ENCODE measurements around the gene MYLK4. TPM values are rescaled to one million over a fixed set of nuclear protein-coding genes. Genes with fewer than 3 reads are reported as not detected.

MYLK4 gene
- total RNA-seq, 1 experiment from 2014 or later = 0.03 TPM

- no peak for DNase-seq
- Histone ChIP-seq H3K27me3 (ENCODE audit: control insufficient read depth, insufficient read depth, low read length) (no peaks in the 10 kb centered on the region), H3K36me3 (replicated peaks; ENCODE audit: control insufficient read depth, insufficient read depth, low read length) (no peaks in the 10 kb centered on the region), H3K4me3 (ENCODE audit: insufficient read depth, low read depth, low read length) (no peak overlapping the region)
Measured at GRCh38 chr6:2665146-2666070, 85.3 kb downstream of the MYLK4 start.

DNA sequence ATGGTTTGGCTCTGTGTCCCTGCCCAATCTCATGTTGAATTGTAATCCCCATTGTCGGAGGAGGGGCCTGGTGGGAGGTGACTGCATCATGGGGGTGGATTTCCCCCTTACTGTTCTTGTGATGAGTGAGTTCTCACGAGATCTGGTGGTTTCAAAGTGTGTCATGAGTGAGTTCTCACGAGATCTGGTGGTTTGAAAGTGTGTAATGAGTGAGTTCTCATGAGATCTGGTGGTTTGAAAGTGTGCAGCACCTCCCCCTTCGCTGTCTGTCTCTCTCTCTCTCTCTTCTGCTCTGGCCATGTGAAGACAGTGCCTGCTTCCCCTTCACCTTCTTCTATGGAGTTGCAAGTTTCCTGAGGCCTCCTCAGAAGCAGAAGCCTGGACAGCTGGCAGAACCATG lies 87.6 kb downstream of the MYLK4 start:
- Histone ChIP-seq H3K27me3 (ENCODE audit: control insufficient read depth, insufficient read depth, low read length) (no peaks in the 10 kb centered on the region), H3K36me3 (replicated peaks; ENCODE audit: control insufficient read depth, insufficient read depth, low read length) (no peaks in the 10 kb centered on the region), H3K4me3 (ENCODE audit: insufficient read depth, low read depth, low read length) (no peak overlapping the region)
- no peak for DNase-seq

DNA sequence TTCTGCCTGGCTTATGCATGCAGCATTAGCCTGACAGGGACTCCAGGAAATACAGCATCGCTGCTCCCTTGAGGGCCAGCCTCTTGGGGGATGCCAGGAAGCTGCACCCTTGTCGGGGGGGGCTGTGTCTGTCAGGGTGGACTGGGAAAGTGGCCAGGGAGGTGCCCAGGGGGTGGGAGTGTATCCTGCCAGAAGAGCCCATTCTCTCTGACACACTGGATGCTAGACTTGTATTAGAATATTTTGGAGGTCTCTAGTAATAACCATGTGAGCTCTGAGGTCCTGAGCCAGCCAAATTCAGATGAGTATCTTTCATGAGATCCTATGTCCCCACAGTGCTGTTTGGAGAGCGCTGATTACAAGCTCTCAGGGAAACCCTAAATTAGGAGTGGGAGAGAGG lies 89.1 kb downstream of the MYLK4 start:
- no peaks in the 10 kb centered on the region for H3K27me3 ChIP-seq (ENCODE audit: control insufficient read depth, insufficient read depth, low read length)
- no peak overlapping the region for H3K4me3 ChIP-seq (ENCODE audit: insufficient read depth, low read depth, low read length)
- no peaks in the 10 kb centered on the region for H3K36me3 ChIP-seq (replicated peaks; ENCODE audit: control insufficient read depth, insufficient read depth, low read length)
- DNase-seq = no peak

GRCh38 chr6:2659882-2660281 lies 90.8 kb downstream of the MYLK4 start:
- no peak for DNase-seq

GRCh38 chr6:2659381-2659780 lies 91.3 kb downstream of the MYLK4 start:
- H3K27me3 ChIP-seq (ENCODE audit: control insufficient read depth, insufficient read depth, low read length) = no peaks in the 10 kb centered on the region
- H3K36me3 ChIP-seq (replicated peaks; ENCODE audit: control insufficient read depth, insufficient read depth, low read length) = no peaks in the 10 kb centered on the region
- no peak overlapping the region for H3K4me3 ChIP-seq (ENCODE audit: insufficient read depth, low read depth, low read length)
- no peak for DNase-seq

More at GRCh38 chr6:2659882-2660281, 90.8 kb downstream of the MYLK4 start:
- H3K27me3 ChIP-seq (ENCODE audit: control insufficient read depth, insufficient read depth, low read length) = no peaks in the 10 kb centered on the region
- H3K36me3 ChIP-seq (replicated peaks; ENCODE audit: control insufficient read depth, insufficient read depth, low read length) = no peaks in the 10 kb centered on the region
- no peak overlapping the region for H3K4me3 ChIP-seq (ENCODE audit: insufficient read depth, low read depth, low read length)

DNA sequence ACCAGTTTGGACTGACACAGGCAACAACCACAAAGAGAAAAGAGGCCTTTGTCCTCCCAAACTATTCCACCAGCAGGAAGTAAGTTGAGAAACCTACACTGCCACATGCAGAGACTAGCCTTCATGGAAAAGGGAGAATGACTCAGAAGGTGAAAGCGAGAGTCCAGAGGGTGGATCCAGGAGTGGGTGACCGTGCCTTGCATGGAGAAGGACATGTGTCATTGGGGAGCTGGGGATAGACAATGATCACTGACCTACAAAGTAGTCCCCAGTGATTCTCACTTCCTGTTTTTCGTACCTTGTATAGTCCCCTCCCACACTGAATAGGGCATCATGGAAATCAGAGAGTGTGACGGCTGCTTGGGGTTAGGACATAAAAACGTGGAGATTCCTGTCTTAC lies 91.9 kb downstream of the MYLK4 start:
- H3K27me3 ChIP-seq (ENCODE audit: control insufficient read depth, insufficient read depth, low read length) = no peaks in the 10 kb centered on the region
- no peak overlapping the region for H3K4me3 ChIP-seq (ENCODE audit: insufficient read depth, low read depth, low read length)
- no peaks in the 10 kb centered on the region for H3K36me3 ChIP-seq (replicated peaks; ENCODE audit: control insufficient read depth, insufficient read depth, low read length)
- DNase-seq = no peak

DNA sequence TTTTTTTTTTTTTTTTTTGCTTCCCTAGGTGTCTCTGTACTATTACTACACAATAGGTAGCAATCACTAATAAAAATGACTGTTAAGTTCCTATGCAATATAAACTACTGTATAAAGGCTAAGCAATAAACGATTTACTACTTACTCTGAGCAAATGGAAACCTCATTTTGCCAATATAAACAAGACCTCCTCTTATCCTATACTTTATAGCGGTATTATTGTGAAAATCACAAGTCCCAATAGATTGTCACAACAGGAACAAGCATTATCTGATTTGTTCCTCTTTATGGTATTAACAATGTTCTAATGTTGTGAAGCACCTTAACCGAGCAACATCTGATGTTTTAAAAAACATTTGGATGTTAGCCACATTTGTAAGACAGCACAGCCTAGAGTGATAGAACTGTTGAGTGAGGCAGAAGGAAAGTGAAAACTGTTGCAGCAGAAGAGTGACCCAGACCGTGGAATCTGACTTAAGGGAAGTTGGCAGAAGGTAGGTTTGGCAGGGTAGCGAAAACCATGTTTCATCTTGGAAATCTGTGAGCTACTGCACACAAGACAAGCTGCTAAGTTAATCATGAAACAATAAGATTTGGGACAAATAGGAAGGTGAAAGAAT lies 94.2 kb downstream of the MYLK4 start:
- Histone ChIP-seq H3K36me3 (replicated peaks; ENCODE audit: control insufficient read depth, insufficient read depth, low read length) (no peaks in the 10 kb centered on the region), H3K4me3 (ENCODE audit: insufficient read depth, low read depth, low read length) (no peak overlapping the region), H3K27me3 (ENCODE audit: control insufficient read depth, insufficient read depth, low read length) (no peaks in the 10 kb centered on the region)
- no peak for DNase-seq

GRCh38 chr6:2655844-2656433 lies 94.8 kb downstream of the MYLK4 start:
- no peaks in the 10 kb centered on the region for H3K36me3 ChIP-seq (replicated peaks; ENCODE audit: control insufficient read depth, insufficient read depth, low read length)
- H3K27me3 ChIP-seq (ENCODE audit: control insufficient read depth, insufficient read depth, low read length) = no peaks in the 10 kb centered on the region
- DNase-seq = no peak
- H3K4me3 ChIP-seq (ENCODE audit: insufficient read depth, low read depth, low read length) = no peak overlapping the region

DNA sequence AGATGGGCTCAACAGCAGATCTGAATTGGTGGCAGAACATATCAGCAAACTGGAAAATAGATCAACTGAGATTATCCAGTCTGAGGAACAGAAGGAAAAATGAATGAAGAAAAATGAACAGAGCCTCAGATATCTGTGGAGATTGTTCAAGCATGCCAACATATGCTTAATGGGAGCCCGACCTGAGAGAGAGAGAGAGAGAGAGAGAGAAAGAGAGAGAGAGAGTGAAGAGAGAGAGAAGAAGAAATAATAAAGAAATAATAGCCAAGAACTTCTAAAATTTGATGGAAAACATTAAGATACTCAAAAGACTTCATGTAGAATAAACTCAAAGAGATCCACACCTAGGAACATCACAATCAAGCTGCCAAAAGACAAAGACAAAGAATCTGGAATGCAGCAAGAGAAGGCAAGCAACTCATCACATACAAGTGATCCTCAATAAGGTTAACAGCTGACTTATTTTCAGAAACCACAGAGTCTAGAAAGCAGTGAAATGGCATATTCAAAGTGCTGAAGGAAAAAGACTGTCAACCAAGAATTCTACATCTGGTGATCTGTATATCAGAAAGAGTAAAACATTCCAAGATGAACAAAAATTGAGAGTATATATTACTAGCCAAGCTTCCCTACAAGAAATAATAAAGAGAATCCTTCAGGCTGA lies 97.2 kb downstream of the MYLK4 start:
- DNase-seq = no peak
- no peaks in the 10 kb centered on the region for H3K36me3 ChIP-seq (replicated peaks; ENCODE audit: control insufficient read depth, insufficient read depth, low read length)
- no peak overlapping the region for H3K4me3 ChIP-seq (ENCODE audit: insufficient read depth, low read depth, low read length)
- H3K27me3 ChIP-seq (ENCODE audit: control insufficient read depth, insufficient read depth, low read length) = no peaks in the 10 kb centered on the region

DNA sequence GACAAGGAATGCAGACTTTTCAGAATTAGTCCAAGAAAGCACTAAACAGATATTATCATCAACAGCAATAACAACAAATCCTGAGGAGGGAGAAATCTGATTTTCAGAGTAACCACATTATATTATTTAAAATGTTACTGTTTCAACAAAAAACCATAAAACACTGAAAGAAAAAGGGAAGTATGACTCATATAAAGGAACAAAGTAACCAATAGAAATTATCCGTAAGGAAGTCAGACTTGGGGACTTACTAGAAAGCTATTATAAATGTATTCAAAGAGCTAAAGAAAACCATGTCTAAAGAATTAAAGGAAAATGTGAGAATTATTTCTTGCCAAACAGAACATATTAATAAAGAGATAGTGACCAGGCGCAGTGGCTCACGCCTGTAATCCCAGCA lies 98.1 kb downstream of the MYLK4 start:
- no peak overlapping the region for H3K4me3 ChIP-seq (ENCODE audit: insufficient read depth, low read depth, low read length)
- no peak for DNase-seq
- H3K36me3 ChIP-seq (replicated peaks; ENCODE audit: control insufficient read depth, insufficient read depth, low read length) = no peaks in the 10 kb centered on the region
- no peaks in the 10 kb centered on the region for H3K27me3 ChIP-seq (ENCODE audit: control insufficient read depth, insufficient read depth, low read length)

- Histone ChIP-seq H3K36me3 (replicated peaks; ENCODE audit: control insufficient read depth, insufficient read depth, low read length) (no peaks in the 10 kb centered on the region), H3K27me3 (ENCODE audit: control insufficient read depth, insufficient read depth, low read length) (no peaks in the 10 kb centered on the region), H3K4me3 (ENCODE audit: insufficient read depth, low read depth, low read length) (no peak overlapping the region)
- no peak for DNase-seq
Measured at GRCh38 chr6:2651961-2652360, 98.8 kb downstream of the MYLK4 start.

GRCh38 chr6:2651536-2651935 lies 99.2 kb downstream of the MYLK4 start:
- no peak overlapping the region for H3K4me3 ChIP-seq (ENCODE audit: insufficient read depth, low read depth, low read length)
- H3K36me3 ChIP-seq (replicated peaks; ENCODE audit: control insufficient read depth, insufficient read depth, low read length) = no peaks in the 10 kb centered on the region
- H3K27me3 ChIP-seq (ENCODE audit: control insufficient read depth, insufficient read depth, low read length) = no peaks in the 10 kb centered on the region
- DNase-seq = no peak

- Histone ChIP-seq H3K27me3 (ENCODE audit: control insufficient read depth, insufficient read depth, low read length) (no peaks in the 10 kb centered on the region), H3K4me3 (ENCODE audit: insufficient read depth, low read depth, low read length) (no peak overlapping the region), H3K36me3 (replicated peaks; ENCODE audit: control insufficient read depth, insufficient read depth, low read length) (no peaks in the 10 kb centered on the region)
- DNase-seq = no peak
Measured at GRCh38 chr6:2646346-2646745, 104.4 kb downstream of the MYLK4 start.

- no peak for DNase-seq
- no peak overlapping the region for H3K4me3 ChIP-seq (ENCODE audit: insufficient read depth, low read depth, low read length)
- no peaks in the 10 kb centered on the region for H3K36me3 ChIP-seq (replicated peaks; ENCODE audit: control insufficient read depth, insufficient read depth, low read length)
- H3K27me3 ChIP-seq (ENCODE audit: control insufficient read depth, insufficient read depth, low read length) = no peaks in the 10 kb centered on the region; the same call in 1 of the 2 replicates
Measured at GRCh38 chr6:2643935-2644539, 106.7 kb downstream of the MYLK4 start.
